ENCODE data around the gene CREBBP. TPM values are rescaled to one million over a fixed set of nuclear protein-coding genes. Genes with fewer than 3 reads are reported as not detected.
A peak's percentile ranks its signal among the peaks of the same experiment; 100 is the strongest.

The CREBBP gene
- total RNA-seq, 1 experiment from 2014 or later: 79.1 TPM

DNA sequence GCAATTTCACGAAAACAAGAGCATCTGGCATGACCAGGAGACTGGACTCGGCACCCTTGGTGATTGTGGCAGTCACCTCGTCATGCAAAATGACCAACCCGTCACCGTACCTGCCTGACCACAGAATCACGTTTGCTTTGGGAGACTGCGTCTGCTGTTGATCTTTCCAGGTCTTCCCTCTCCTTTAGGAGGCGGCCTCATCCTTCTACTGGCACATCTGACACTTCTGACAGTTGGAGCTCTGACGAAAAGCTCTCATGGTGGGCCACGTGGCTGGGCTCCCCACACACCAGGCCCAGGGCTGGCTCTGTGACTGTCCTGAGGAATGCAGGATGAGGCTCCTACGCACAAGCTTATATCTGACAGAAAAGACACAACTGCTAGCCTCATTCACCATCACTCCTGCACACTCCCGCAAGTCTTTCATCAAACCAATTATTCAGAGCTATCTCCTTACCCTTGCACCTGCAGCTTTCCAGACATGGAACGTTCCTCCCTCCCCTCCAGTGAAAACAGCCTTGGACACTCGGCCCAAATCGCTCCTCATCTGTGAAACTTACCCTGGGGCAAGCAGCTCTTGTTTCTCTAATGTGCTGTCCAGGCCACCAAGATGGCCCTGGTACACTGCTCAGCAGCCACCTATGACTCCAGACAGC lies 166.8 kb downstream of the CREBBP start:
- peak overlapping the region; percentile 62 to 83 (median 74); a peak in 5 of 7 replicates for H3K27ac Mint-ChIP-seq
- no peak overlapping the region for H3K4me2 ChIP-seq (ENCODE audit: insufficient read depth, insufficient read length, low read length)
- H3K79me2 ChIP-seq (ENCODE audit: insufficient read depth, low read length): peaks cover 21% of the 10 kb centered on the region; the same call in 1 of the 2 replicates

More for the DNA sequence above, 166.8 kb downstream of the CREBBP start:
- Histone ChIP-seq H3K4ac (ENCODE audit: low read depth, low read length) (no peak overlapping the region), H3K23me2 (ENCODE audit: insufficient read length, low read depth, low read length, poor library complexity, severe bottlenecking) (peaks cover 8% of the 10 kb centered on the region), H3K56ac (ENCODE audit: insufficient read length, low read depth, low read length) (no peak overlapping the region), H4K8ac (replicated peaks; ENCODE audit: insufficient read length, low read depth, low read length) (no peak overlapping the region), H3K18ac (ENCODE audit: insufficient read length, low read depth, low read length) (no peak overlapping the region), H4K20me1 (ENCODE audit: control insufficient read depth, insufficient read depth, insufficient read length) (no peaks in the 10 kb centered on the region), H2BK5ac (ENCODE audit: insufficient read length, low read length) (no peak overlapping the region), H3T11ph (ENCODE audit: low read length) (no peak overlapping the region), H2BK15ac (ENCODE audit: low read depth, low read length) (no peak overlapping the region), H2BK12ac (ENCODE audit: insufficient read length, low read depth, low read length) (no peak overlapping the region), H4K5ac (ENCODE audit: insufficient read length, low read depth, low read length) (no peak overlapping the region), H3K27me3 (ENCODE audit: insufficient read depth, low read length) (no peaks in the 10 kb centered on the region), H3K9me3 (ENCODE audit: control insufficient read depth, low read depth, low read length) (no peaks in the 10 kb centered on the region), H3K27ac (ENCODE audit: insufficient read length, low read depth, low read length) (no peak overlapping the region), H2BK120ac (ENCODE audit: low read depth, low read length, poor library complexity, severe bottlenecking) (no peak overlapping the region), H3K9ac (ENCODE audit: extremely low read depth, insufficient read length, low read length) (no peak overlapping the region), H4K91ac (ENCODE audit: insufficient read length, low read depth, low read length) (no peak overlapping the region), H3K23ac (ENCODE audit: insufficient read length, low read depth, low read length) (no peak overlapping the region), H3K4me1 (ENCODE audit: insufficient read depth, low read length) (no peaks in the 10 kb centered on the region), H2AK5ac (ENCODE audit: insufficient read length, low read length) (no peak overlapping the region), H2BK20ac (ENCODE audit: low read depth, low read length, poor library complexity, severe bottlenecking) (no peak overlapping the region), H3K79me1 (ENCODE audit: insufficient read depth, low read depth, low read length, poor library complexity, severe bottlenecking) (peaks cover 2% of the 10 kb centered on the region), H2AFZ (ENCODE audit: low read length) (no peak overlapping the region), H3K14ac (ENCODE audit: insufficient read depth, low read length) (no peak overlapping the region)
- no peaks in the 10 kb centered on the region; a peak in 1 of 5 replicates for H3K9me3 Mint-ChIP-seq
- DNase-seq: no peak
- TF ChIP-seq, protein P1, sequence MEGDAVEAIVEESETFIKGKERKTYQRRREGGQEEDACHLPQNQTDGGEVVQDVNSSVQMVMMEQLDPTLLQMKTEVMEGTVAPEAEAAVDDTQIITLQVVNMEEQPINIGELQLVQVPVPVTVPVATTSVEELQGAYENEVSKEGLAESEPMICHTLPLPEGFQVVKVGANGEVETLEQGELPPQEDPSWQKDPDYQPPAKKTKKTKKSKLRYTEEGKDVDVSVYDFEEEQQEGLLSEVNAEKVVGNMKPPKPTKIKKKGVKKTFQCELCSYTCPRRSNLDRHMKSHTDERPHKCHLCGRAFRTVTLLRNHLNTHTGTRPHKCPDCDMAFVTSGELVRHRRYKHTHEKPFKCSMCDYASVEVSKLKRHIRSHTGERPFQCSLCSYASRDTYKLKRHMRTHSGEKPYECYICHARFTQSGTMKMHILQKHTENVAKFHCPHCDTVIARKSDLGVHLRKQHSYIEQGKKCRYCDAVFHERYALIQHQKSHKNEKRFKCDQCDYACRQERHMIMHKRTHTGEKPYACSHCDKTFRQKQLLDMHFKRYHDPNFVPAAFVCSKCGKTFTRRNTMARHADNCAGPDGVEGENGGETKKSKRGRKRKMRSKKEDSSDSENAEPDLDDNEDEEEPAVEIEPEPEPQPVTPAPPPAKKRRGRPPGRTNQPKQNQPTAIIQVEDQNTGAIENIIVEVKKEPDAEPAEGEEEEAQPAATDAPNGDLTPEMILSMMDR (conservative IDR thresholded peaks at IDR 0.05): no peak
- peak overlapping the region in 1 of 2 experiments; percentile 37; a peak in 1 of 5 replicates for H3K4me3 Mint-ChIP-seq
- WGBS (ENCODE audit: extremely low coverage, insufficient read length, low lambda C conversion rate): no CpG with 5 or more reads among the region's 15 CpGs
- peaks cover 28 to 30% of the 10 kb centered on the region in 2 experiments for H3K4me1 Mint-ChIP-seq
- H3K27me3 Mint-ChIP-seq (ENCODE audit: low read depth): no peaks in the 10 kb centered on the region; the same call in 1 of the 2 replicates
- peaks cover 10 to 47% (median 24%) of the 10 kb centered on the region in 3 experiments; a peak in 6 of 7 replicates for H3K36me3 Mint-ChIP-seq (ENCODE audit: insufficient read depth in 1 of 3, low read depth in 3 of 3)

Data from H9 (cell line).